Gastrocnemius medialis (tissue), 4 donors: ENCODE results near the gene RPRD2. TPM values are rescaled to one million over a fixed set of nuclear protein-coding genes. Genes with fewer than 3 reads are reported as not detected.

ENCODE experiments used
- ATAC-seq, 2 donors: fragments of 150-250 bp; one replicate each; pipeline ENCODE4 v1.9.1; 2016
- DNase-seq, 2 donors: peaks; one replicate each; pipeline ENCODE4 v3.0.0-alpha.2; 2019
- H3K27ac ChIP-seq, 4 donors: fragments of 200-600 bp; sonication (generic); 1 replicate in 1 of 4; 2 replicates in 3 of 4; pipeline ENCODE4 v1.5.1; 2016 to 2018; ENCODE audit warnings: mild to moderate bottlenecking in 2 of 4, moderate library complexity in 1 of 4
- H3K27me3 ChIP-seq, 3 donors: fragments of 200-600 bp; sonication (generic) in 2 of 3; 1 replicate in 1 of 3; 2 replicates in 2 of 3; pipeline versions ENCODE4 v1.5.1 to v1.6.0; 2016 to 2019; ENCODE audit warnings: mild to moderate bottlenecking in 1 of 3, moderate library complexity in 1 of 3
- H3K36me3 ChIP-seq, 2 donors: fragments of 200-600 bp; sonication (generic) in 1 of 2; one replicate each; pipeline ENCODE4 v1.5.1; 2017 to 2018
- H3K4me1 ChIP-seq, 2 donors: fragments of 200-600 bp; sonication (generic) in 1 of 2; one replicate each; pipeline ENCODE4 v1.5.1; 2016 to 2017; ENCODE audit warnings: mild to moderate bottlenecking in 2 of 2
- H3K4me3 ChIP-seq, 4 donors: fragments of 200-600 bp; sonication (generic) in 3 of 4; 1 replicate in 1 of 4; 2 replicates in 3 of 4; pipeline ENCODE4 v1.5.1; 2016 to 2019; ENCODE audit warnings: mild to moderate bottlenecking in 2 of 4
- H3K9me3 ChIP-seq, 3 donors: fragments of 200-600 bp; sonication (generic) in 2 of 3; 1 replicate in 1 of 3; 2 replicates in 2 of 3; pipeline ENCODE4 v1.5.1; 2016 to 2019
- POLR2A ChIP-seq, 2 donors: fragments of 450-650 bp; IDR thresholded peaks; one replicate each; pipeline ENCODE4 v1.6.1; 2017; ENCODE audit warnings: antibody characterized with exemption in 2 of 2, mild to moderate bottlenecking in 2 of 2, moderate library complexity in 2 of 2
- in situ Hi-C, 4 donors: fragments of 200-750 bp; cut with MboI; loops; one replicate each; pipeline versions ENCODE4 v1.15.0 to v1.8.0; 2017; ENCODE audit warnings: low sequenced_read_pairs in 4 of 4
- intact Hi-C: fragments of 100-400 bp; cut with DNase I; formaldehyde crosslinking; loops from one replicate; pipeline ENCODE4 v1.15.1; 2023; ENCODE audit warnings: low total_unique reads
- total RNA-seq, 4 donors: library from RNA; depleted of rRNA; stranded (reverse); fragments of >200 nt; gene quantifications; one replicate each; pipeline versions ENCODE4 v1.1.0 to v1.2.3, GENCODE V29; 2016
- TF ChIP-seq, protein P1 (sequence below), 5 experiments: fragments of 450-650 bp in 3 of 5; fragments of 200-600 bp in 2 of 5; sonication (generic) in 2 of 5; IDR thresholded peaks in 4 of 5; conservative IDR thresholded peaks in 1 of 5; 1 replicate in 4 of 5; 2 replicates in 1 of 5; pipeline ENCODE4 v1.5.1; 2016 to 2019; ENCODE audit warnings: antibody characterized with exemption in 5 of 5, mild to moderate bottlenecking in 3 of 5, moderate library complexity in 3 of 5

The RPRD2 gene
- total RNA-seq, 4 donors from 2014 or later, result 18.0 to 28.0 (median 23.1) TPM

GRCh38 chr1:150364231-150365003 is 470 bp downstream of the RPRD2 start:
- intact Hi-C loops, result loop anchor here (1.0 to 10.0 kb wide), 5 partner anchors 43 to 560 kb away; partner anchors contain the start of genes ANP32E, FALEC, PRPF3 and SETDB1
- in situ Hi-C loops, result no loop called here

GRCh38 chr1:150365941-150366340 is 2.0 kb downstream of the RPRD2 start:
- ATAC-seq, result no peak
- TF ChIP-seq, protein P1, sequence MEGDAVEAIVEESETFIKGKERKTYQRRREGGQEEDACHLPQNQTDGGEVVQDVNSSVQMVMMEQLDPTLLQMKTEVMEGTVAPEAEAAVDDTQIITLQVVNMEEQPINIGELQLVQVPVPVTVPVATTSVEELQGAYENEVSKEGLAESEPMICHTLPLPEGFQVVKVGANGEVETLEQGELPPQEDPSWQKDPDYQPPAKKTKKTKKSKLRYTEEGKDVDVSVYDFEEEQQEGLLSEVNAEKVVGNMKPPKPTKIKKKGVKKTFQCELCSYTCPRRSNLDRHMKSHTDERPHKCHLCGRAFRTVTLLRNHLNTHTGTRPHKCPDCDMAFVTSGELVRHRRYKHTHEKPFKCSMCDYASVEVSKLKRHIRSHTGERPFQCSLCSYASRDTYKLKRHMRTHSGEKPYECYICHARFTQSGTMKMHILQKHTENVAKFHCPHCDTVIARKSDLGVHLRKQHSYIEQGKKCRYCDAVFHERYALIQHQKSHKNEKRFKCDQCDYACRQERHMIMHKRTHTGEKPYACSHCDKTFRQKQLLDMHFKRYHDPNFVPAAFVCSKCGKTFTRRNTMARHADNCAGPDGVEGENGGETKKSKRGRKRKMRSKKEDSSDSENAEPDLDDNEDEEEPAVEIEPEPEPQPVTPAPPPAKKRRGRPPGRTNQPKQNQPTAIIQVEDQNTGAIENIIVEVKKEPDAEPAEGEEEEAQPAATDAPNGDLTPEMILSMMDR (IDR thresholded peaks at IDR 0.05 in 4 of 5, conservative IDR thresholded peaks at IDR 0.05 in 1 of 5), result no peak
- no peak for TF ChIP-seq POLR2A (IDR thresholded peaks at IDR 0.05)
- intact Hi-C loops, result loop anchor here (10.0 kb wide), 3 partner anchors 149 to 559 kb away; partner anchors contain the start of genes FALEC and SETDB1
- no peak for DNase-seq
- Histone ChIP-seq H3K27me3 (no peaks in the 10 kb centered on the region), H3K9me3 (no peaks in the 10 kb centered on the region), H3K27ac (peak overlapping the region; percentile 93 to 97 (median 96)), H3K36me3 (no peaks in the 10 kb centered on the region), H3K4me3 (peak overlapping the region; percentile 82 to 93 (median 84)), H3K4me1 (peaks cover 35 to 36% of the 10 kb centered on the region in 2 donors)
- in situ Hi-C loops, result no loop called here

More at GRCh38 chr1:150364231-150365003, 470 bp downstream of the RPRD2 start:
- DNase-seq (peak; percentile 83 to 89), ATAC-seq (peak; percentile 63 to 67)
- TF ChIP-seq, protein P1 (IDR thresholded peaks at IDR 0.05 in 4 of 5, conservative IDR thresholded peaks at IDR 0.05 in 1 of 5), result peak in 2 of 5 experiments; percentile 7 to 32
- TF ChIP-seq POLR2A (IDR thresholded peaks at IDR 0.05), result peak; percentile 35 to 58
- Histone ChIP-seq H3K9me3 (no peaks in the 10 kb centered on the region), H3K4me1 (peaks cover 23% of the 10 kb centered on the region in 2 donors), H3K36me3 (no peaks in the 10 kb centered on the region), H3K27me3 (no peaks in the 10 kb centered on the region), H3K4me3 (peak overlapping the region; percentile 82 to 93 (median 84)), H3K27ac (peak overlapping the region; percentile 93 to 97 (median 96))

GRCh38 chr1:150366416-150367296 is 2.7 kb downstream of the RPRD2 start:
- in situ Hi-C loops (no loop called here), intact Hi-C loops (loop anchor here (10.0 kb wide), 3 partner anchors 148 to 558 kb away; partner anchors contain the start of genes FALEC and SETDB1)
- no peaks in the 10 kb centered on the region for H3K36me3 ChIP-seq
- H3K4me1 ChIP-seq, result peaks cover 36 to 37% of the 10 kb centered on the region in 2 donors
- H3K27ac ChIP-seq, result peak overlapping the region; percentile 93 to 97 (median 96)
- DNase-seq (no peak), ATAC-seq (no peak)
- no peaks in the 10 kb centered on the region for H3K9me3 ChIP-seq
- H3K4me3 ChIP-seq, result peak overlapping the region; percentile 82 to 93 (median 84)
- TF ChIP-seq POLR2A (IDR thresholded peaks at IDR 0.05), result no peak
- TF ChIP-seq, protein P1 (IDR thresholded peaks at IDR 0.05 in 4 of 5, conservative IDR thresholded peaks at IDR 0.05 in 1 of 5), result no peak
- H3K27me3 ChIP-seq, result no peaks in the 10 kb centered on the region

GRCh38 chr1:150371110-150371509 is 7.2 kb downstream of the RPRD2 start:
- Histone ChIP-seq H3K27me3 (no peaks in the 10 kb centered on the region), H3K27ac (no peak overlapping the region), H3K36me3 (no peaks in the 10 kb centered on the region), H3K4me1 (peaks cover 44 to 54% of the 10 kb centered on the region in 2 donors), H3K9me3 (no peaks in the 10 kb centered on the region), H3K4me3 (no peak overlapping the region)
- DNase-seq (no peak), ATAC-seq (no peak)
- intact Hi-C loops, result no loop called here
- in situ Hi-C loops, result no loop called here
- TF ChIP-seq POLR2A (IDR thresholded peaks at IDR 0.05), result no peak
- TF ChIP-seq, protein P1 (IDR thresholded peaks at IDR 0.05 in 4 of 5, conservative IDR thresholded peaks at IDR 0.05 in 1 of 5), result no peak
